Measurements from ENCODE around the gene MICOS13. TPM values are rescaled to one million over a fixed set of nuclear protein-coding genes. Genes with fewer than 3 reads are reported as not detected.

MICOS13 gene
- total and polyA plus RNA-seq, 7 experiments from 2014 or later, result 26.1 to 109 (median 39.8) TPM

GRCh38 chr19:5666921-5667610, 13.2 kb downstream of the MICOS13 start:
- POLR2A ChIA-PET, result no interaction called here
- H3K36me3 Mint-ChIP-seq, result peaks cover 0 to 31% (median 4%) of the 10 kb centered on the region in 5 donors
- H3K9me3 Mint-ChIP-seq, result no peaks in the 10 kb centered on the region
- intact Hi-C loops (cut with micrococcal nuclease), result no loop called here
- Histone ChIP-seq H3K27me3 (ENCODE audit: control insufficient read depth in 2 of 2, insufficient read depth in 2 of 2, low read length in 2 of 2) (no peaks in the 10 kb centered on the region), H3K27ac (ENCODE audit: low read depth, low read length) (no peak overlapping the region), H3K4me1 (ENCODE audit: control insufficient read depth in 2 of 2, insufficient read depth in 2 of 2, low read length in 2 of 2) (no peaks in the 10 kb centered on the region), H3K4me3 (ENCODE audit: low read length) (no peak overlapping the region), H3K36me3 (ENCODE audit: control insufficient read depth in 2 of 3, insufficient read depth in 3 of 3, low read length in 3 of 3) (peaks cover 20 to 78% (median 35%) of the 10 kb centered on the region in 3 experiments), H3K9me3 (ENCODE audit: control insufficient read depth in 2 of 3, low read length in 3 of 3) (no peaks in the 10 kb centered on the region)
- H3K4me1 Mint-ChIP-seq, result peaks cover 0 to 5% (median 0%) of the 10 kb centered on the region in 7 donors
- no peaks in the 10 kb centered on the region for H3K27me3 Mint-ChIP-seq
- H3K27ac Mint-ChIP-seq, result peak overlapping the region in 1 of 9 donors; percentile 53
- CTCF ChIA-PET, result no interaction called here
- peak overlapping the region in 1 of 10 donors; percentile 34 for H3K4me3 Mint-ChIP-seq
- DNase-seq, result no peak
- no peak for ATAC-seq

- peaks cover 20 to 89% (median 35%) of the 10 kb centered on the region in 3 experiments for H3K36me3 ChIP-seq (ENCODE audit: control insufficient read depth in 2 of 3, insufficient read depth in 3 of 3, low read length in 3 of 3)
- Mint-ChIP-seq H3K9me3 (no peaks in the 10 kb centered on the region), H3K27me3 (no peaks in the 10 kb centered on the region), H3K4me3 (no peak overlapping the region), H3K27ac (peak overlapping the region in 4 of 9 donors; percentile 45 to 62 (median 50)), H3K36me3 (peaks cover 0 to 35% (median 4%) of the 10 kb centered on the region in 5 donors), H3K4me1 (peaks cover 0 to 5% (median 0%) of the 10 kb centered on the region in 7 donors)
- DNase-seq (no peak), ATAC-seq (no peak)
- intact Hi-C loops (cut with micrococcal nuclease), result no loop called here
- H3K4me3 ChIP-seq (ENCODE audit: low read length), result no peak overlapping the region
- no peak overlapping the region for H3K27ac ChIP-seq (ENCODE audit: low read depth, low read length)
- no peaks in the 10 kb centered on the region for H3K4me1 ChIP-seq (ENCODE audit: control insufficient read depth in 2 of 2, insufficient read depth in 2 of 2, low read length in 2 of 2)
- POLR2A ChIA-PET, result no interaction called here
- no peaks in the 10 kb centered on the region for H3K27me3 ChIP-seq (ENCODE audit: control insufficient read depth in 2 of 2, insufficient read depth in 2 of 2, low read length in 2 of 2)
- no peaks in the 10 kb centered on the region for H3K9me3 ChIP-seq (ENCODE audit: control insufficient read depth in 2 of 3, low read length in 3 of 3)
- CTCF ChIA-PET, result interaction anchor here (0.6 kb wide), 1 partner anchor 450 kb away, joined by 3 read pairs; no protein-coding TSS in a partner anchor
Measured at GRCh38 chr19:5665781-5666513, 14.4 kb downstream of the MICOS13 start.

- peaks cover 0 to 39% (median 7%) of the 10 kb centered on the region in 5 donors for H3K36me3 Mint-ChIP-seq
- H3K36me3 ChIP-seq (ENCODE audit: control insufficient read depth in 2 of 3, insufficient read depth in 3 of 3, low read length in 3 of 3), result peaks cover 26 to 96% (median 36%) of the 10 kb centered on the region in 3 experiments
- ATAC-seq (no peak), DNase-seq (no peak)
- peaks cover 0 to 6% (median 0%) of the 10 kb centered on the region in 7 donors for H3K4me1 Mint-ChIP-seq
- no peak overlapping the region for H3K4me3 Mint-ChIP-seq
- no peaks in the 10 kb centered on the region for H3K27me3 Mint-ChIP-seq
- H3K27ac Mint-ChIP-seq, result no peak overlapping the region
- no peaks in the 10 kb centered on the region for H3K4me1 ChIP-seq (ENCODE audit: control insufficient read depth in 2 of 2, insufficient read depth in 2 of 2, low read length in 2 of 2)
- H3K4me3 ChIP-seq (ENCODE audit: low read length), result no peak overlapping the region
- no peaks in the 10 kb centered on the region for H3K27me3 ChIP-seq (ENCODE audit: control insufficient read depth in 2 of 2, insufficient read depth in 2 of 2, low read length in 2 of 2)
- intact Hi-C loops (cut with micrococcal nuclease), result no loop called here
- ChIA-PET CTCF (no interaction called here), POLR2A (interaction anchor here (0.9 kb wide), 1 partner anchor 9 kb away, joined by 3 read pairs; no protein-coding TSS in a partner anchor)
- no peaks in the 10 kb centered on the region for H3K9me3 ChIP-seq (ENCODE audit: control insufficient read depth in 2 of 3, low read length in 3 of 3)
- H3K27ac ChIP-seq (ENCODE audit: low read depth, low read length), result no peak overlapping the region
- no peaks in the 10 kb centered on the region for H3K9me3 Mint-ChIP-seq
Measured at GRCh38 chr19:5664515-5664914, 15.8 kb downstream of the MICOS13 start.

- no peak overlapping the region for H3K4me3 ChIP-seq (ENCODE audit: low read length)
- intact Hi-C loops (cut with micrococcal nuclease), result no loop called here
- H3K27ac Mint-ChIP-seq, result peak overlapping the region in 1 of 9 donors; percentile 32
- H3K4me1 ChIP-seq (ENCODE audit: control insufficient read depth in 2 of 2, insufficient read depth in 2 of 2, low read length in 2 of 2), result no peaks in the 10 kb centered on the region
- H3K4me3 Mint-ChIP-seq, result no peak overlapping the region
- no peaks in the 10 kb centered on the region for H3K9me3 Mint-ChIP-seq
- peaks cover 27 to 96% (median 36%) of the 10 kb centered on the region in 3 experiments for H3K36me3 ChIP-seq (ENCODE audit: control insufficient read depth in 2 of 3, insufficient read depth in 3 of 3, low read length in 3 of 3)
- H3K9me3 ChIP-seq (ENCODE audit: control insufficient read depth in 2 of 3, low read length in 3 of 3), result no peaks in the 10 kb centered on the region
- no peak for ATAC-seq
- no peaks in the 10 kb centered on the region for H3K27me3 Mint-ChIP-seq
- H3K36me3 Mint-ChIP-seq, result peaks cover 0 to 37% (median 7%) of the 10 kb centered on the region in 5 donors
- peaks cover 0 to 6% (median 0%) of the 10 kb centered on the region in 7 donors for H3K4me1 Mint-ChIP-seq
- CTCF ChIA-PET, result no interaction called here
- no peaks in the 10 kb centered on the region for H3K27me3 ChIP-seq (ENCODE audit: control insufficient read depth in 2 of 2, insufficient read depth in 2 of 2, low read length in 2 of 2)
- no peak overlapping the region for H3K27ac ChIP-seq (ENCODE audit: low read depth, low read length)
- POLR2A ChIA-PET, result no interaction called here
- no peak for DNase-seq
Measured at GRCh38 chr19:5663904-5664303, 16.4 kb downstream of the MICOS13 start.

GRCh38 chr19:5661483-5661882, 18.8 kb downstream of the MICOS13 start:
- intact Hi-C loops (cut with micrococcal nuclease), result no loop called here
- Histone ChIP-seq H3K27me3 (ENCODE audit: control insufficient read depth in 2 of 2, insufficient read depth in 2 of 2, low read length in 2 of 2) (no peaks in the 10 kb centered on the region), H3K36me3 (ENCODE audit: control insufficient read depth in 2 of 3, insufficient read depth in 3 of 3, low read length in 3 of 3) (peaks cover 31 to 97% (median 35%) of the 10 kb centered on the region in 3 experiments), H3K9me3 (ENCODE audit: control insufficient read depth in 2 of 3, low read length in 3 of 3) (no peaks in the 10 kb centered on the region), H3K4me3 (ENCODE audit: low read length) (no peak overlapping the region), H3K27ac (ENCODE audit: low read depth, low read length) (no peak overlapping the region), H3K4me1 (ENCODE audit: control insufficient read depth in 2 of 2, insufficient read depth in 2 of 2, low read length in 2 of 2) (no peaks in the 10 kb centered on the region)
- H3K27me3 Mint-ChIP-seq, result no peaks in the 10 kb centered on the region
- H3K9me3 Mint-ChIP-seq, result no peaks in the 10 kb centered on the region
- H3K27ac Mint-ChIP-seq, result no peak overlapping the region
- DNase-seq (no peak), ATAC-seq (no peak)
- ChIA-PET CTCF (no interaction called here), POLR2A (no interaction called here)
- peaks cover 0 to 6% (median 0%) of the 10 kb centered on the region in 7 donors for H3K4me1 Mint-ChIP-seq
- H3K4me3 Mint-ChIP-seq, result no peak overlapping the region
- peaks cover 3 to 36% (median 15%) of the 10 kb centered on the region in 5 donors for H3K36me3 Mint-ChIP-seq

- Histone ChIP-seq H3K9me3 (ENCODE audit: control insufficient read depth in 2 of 3, low read length in 3 of 3) (no peaks in the 10 kb centered on the region), H3K4me1 (ENCODE audit: control insufficient read depth in 2 of 2, insufficient read depth in 2 of 2, low read length in 2 of 2) (no peaks in the 10 kb centered on the region), H3K36me3 (ENCODE audit: control insufficient read depth in 2 of 3, insufficient read depth in 3 of 3, low read length in 3 of 3) (peaks cover 29 to 91% (median 43%) of the 10 kb centered on the region in 3 experiments), H3K27ac (ENCODE audit: low read depth, low read length) (no peak overlapping the region), H3K27me3 (ENCODE audit: control insufficient read depth in 2 of 2, insufficient read depth in 2 of 2, low read length in 2 of 2) (no peaks in the 10 kb centered on the region), H3K4me3 (ENCODE audit: low read length) (no peak overlapping the region)
- no peaks in the 10 kb centered on the region for H3K9me3 Mint-ChIP-seq
- peaks cover 5 to 50% (median 24%) of the 10 kb centered on the region in 5 donors for H3K36me3 Mint-ChIP-seq
- H3K27me3 Mint-ChIP-seq, result no peaks in the 10 kb centered on the region
- H3K4me3 Mint-ChIP-seq, result no peak overlapping the region
- H3K4me1 Mint-ChIP-seq, result peaks cover 0 to 2% (median 0%) of the 10 kb centered on the region in 7 donors
- no peak for ATAC-seq
- no peak for DNase-seq
- ChIA-PET CTCF (no interaction called here), POLR2A (interaction anchor here (0.9 to 2.1 kb wide), 3 partner anchors 10 to 33 kb away, joined by 3 to 9 read pairs (median 3); partner anchors contain the start of genes SAFB and SAFB2)
- H3K27ac Mint-ChIP-seq, result no peak overlapping the region
- intact Hi-C loops (cut with micrococcal nuclease), result no loop called here
Measured at GRCh38 chr19:5655412-5655811, 24.9 kb downstream of the MICOS13 start.
